SK-N-SH treated with all-trans-retinoic acid at 6 μM for 48 hours (cell line): Measurements from ENCODE around the gene HSD11B1.

Source experiments
- ARNTL ChIP-seq: fragments of 450-650 bp; formaldehyde crosslinking; IDR thresholded peaks from 2 replicates; pipeline ENCODE4 v1.5.0; 2020; ENCODE audit warnings: low read depth, mild to moderate bottlenecking, moderate library complexity, borderline replicate concordance
- CSDC2 ChIP-seq: fragments of 250-450 bp; sonication (Bioruptor Pico); IDR thresholded peaks from 2 replicates; pipeline ENCODE4 v1.5.0; 2020; ENCODE audit warnings: mild to moderate bottlenecking, moderate library complexity
- CSRNP3 ChIP-seq: fragments of 250-450 bp; sonication (Bioruptor Pico); IDR thresholded peaks from 2 replicates; pipeline ENCODE4 v1.5.1; 2021; ENCODE audit warnings: mild to moderate bottlenecking, moderate library complexity
- ESRRG ChIP-seq: fragments of 250-450 bp; sonication (Bioruptor Pico); IDR thresholded peaks from 2 replicates; pipeline ENCODE4 v1.6.1; 2021; ENCODE audit warnings: mild to moderate bottlenecking
- GLIS3 ChIP-seq: fragments of 250-450 bp; sonication (Bioruptor Pico); IDR thresholded peaks from 2 replicates; pipeline ENCODE4 v1.5.0; 2020; ENCODE audit warnings: mild to moderate bottlenecking, moderate library complexity
- OSR1 ChIP-seq: fragments of 250-450 bp; sonication (Bioruptor Pico); IDR thresholded peaks from 2 replicates; pipeline ENCODE4 v1.8.0; 2022; ENCODE audit warnings: moderate library complexity, mild to moderate bottlenecking, inconsistent platforms
- PATZ1 ChIP-seq: fragments of 250-450 bp; sonication (Bioruptor Pico); IDR thresholded peaks from 2 replicates; pipeline ENCODE4 v1.8.0; 2020; ENCODE audit warnings: mild to moderate bottlenecking, moderate library complexity, borderline replicate concordance
- POU6F1 ChIP-seq: fragments of 250-450 bp; sonication (Bioruptor Pico); IDR thresholded peaks from 2 replicates; pipeline ENCODE4 v1.8.0; 2021; ENCODE audit warnings: low read depth, mild to moderate bottlenecking, moderate library complexity, borderline replicate concordance
- RARB ChIP-seq: fragments of 250-450 bp; sonication (Bioruptor Pico); IDR thresholded peaks from 2 replicates; pipeline ENCODE4 v1.8.0; 2021; ENCODE audit warnings: mild to moderate bottlenecking, moderate library complexity
- TSHZ2 ChIP-seq: fragments of 250-450 bp; sonication (Bioruptor Pico); IDR thresholded peaks from 2 replicates; pipeline ENCODE4 v1.5.0; 2020; ENCODE audit warnings: mild to moderate bottlenecking, moderate library complexity
- ZC3H10 ChIP-seq: fragments of 250-450 bp; sonication (Bioruptor Pico); IDR thresholded peaks from 2 replicates; pipeline ENCODE4 v1.5.1; 2021; ENCODE audit warnings: mild to moderate bottlenecking, moderate library complexity
- ZFP3 ChIP-seq: fragments of 250-450 bp; sonication (Bioruptor Pico); IDR thresholded peaks from 2 replicates; pipeline ENCODE4 v1.5.0; 2020; ENCODE audit warnings: mild to moderate bottlenecking, moderate library complexity
- ZFP30 ChIP-seq: fragments of 450-650 bp; formaldehyde crosslinking; IDR thresholded peaks from 2 replicates; pipeline ENCODE4 v1.5.0; 2022; ENCODE audit warnings: mild to moderate bottlenecking, moderate library complexity

- TF ChIP-seq ZFP3 (CRISPR knock-in tag) (no peak), PATZ1 (no peak), ZC3H10 (CRISPR knock-in tag) (no peak), ESRRG (CRISPR knock-in tag) (no peak), RARB (CRISPR knock-in tag) (no peak), TSHZ2 (CRISPR knock-in tag) (no peak), ARNTL (no peak), GLIS3 (CRISPR knock-in tag) (no peak), POU6F1 (no peak), ZFP30 (CRISPR knock-in tag) (no peak), OSR1 (no peak), CSRNP3 (CRISPR knock-in tag) (no peak), CSDC2 (CRISPR knock-in tag) (no peak)
Observed at GRCh38 chr1:209749205-209749604, 44.6 kb downstream of the HSD11B1 start.
